Lower lobe of right lung (tissue), 2 donors: ENCODE data around the gene VANGL1. TPM values are rescaled to one million over a fixed set of nuclear protein-coding genes. Genes with fewer than 3 reads are reported as not detected.

Source experiments
- ATAC-seq, 2 donors: fragments of 200-7000 bp; cut with Tn5 transposase; one replicate each; pipeline ENCODE4 v1.9.1; 2020 to 2022; ENCODE audit warnings: mild to moderate bottlenecking in 2 of 2, moderate library complexity in 2 of 2
- DNase-seq: peaks from one replicate; pipeline ENCODE4 v3.0.0-alpha.2; 2020
- H3K27ac ChIP-seq: fragments of 200-600 bp; one replicate; pipeline ENCODE4 v1.8.0; 2022
- H3K27me3 ChIP-seq: fragments of 200-600 bp; one replicate; pipeline ENCODE4 v1.8.0; 2022; ENCODE audit warnings: low read depth
- H3K36me3 ChIP-seq: fragments of 200-600 bp; one replicate; pipeline ENCODE4 v1.8.0; 2022; ENCODE audit warnings: mild to moderate bottlenecking
- H3K4me1 ChIP-seq: fragments of 200-600 bp; one replicate; pipeline ENCODE4 v1.8.0; 2022
- H3K4me3 ChIP-seq: fragments of 200-600 bp; one replicate; pipeline ENCODE4 v1.8.0; 2022; ENCODE audit warnings: mild to moderate bottlenecking
- H3K9me3 ChIP-seq: fragments of 200-600 bp; one replicate; pipeline ENCODE4 v1.8.0; 2022
- intact Hi-C: fragments of 100-400 bp; cut with DNase I; formaldehyde crosslinking; loops from one replicate; pipeline ENCODE4 v1.11.0; 2022
- total RNA-seq: library from RNA; stranded (reverse); fragmentation: NEBNext Ultra II Directional; extraction: Animal tissue kit (Norgen Biotek cat#: 25700); gene quantifications from one replicate; pipeline ENCODE4 v1.2.1, GENCODE V29; 2021
- TF ChIP-seq, protein P1 (sequence below): fragments of 200-600 bp; IDR thresholded peaks from one replicate; pipeline ENCODE4 v1.8.0; 2022; ENCODE audit warnings: antibody characterized with exemption, mild to moderate bottlenecking
- donor health status: DM: no; HTN: yes; CAD: no; lungs with severe emphysema.

Gene VANGL1
- total RNA-seq, 1 donor from 2014 or later, result 10.9 TPM

DNA sequence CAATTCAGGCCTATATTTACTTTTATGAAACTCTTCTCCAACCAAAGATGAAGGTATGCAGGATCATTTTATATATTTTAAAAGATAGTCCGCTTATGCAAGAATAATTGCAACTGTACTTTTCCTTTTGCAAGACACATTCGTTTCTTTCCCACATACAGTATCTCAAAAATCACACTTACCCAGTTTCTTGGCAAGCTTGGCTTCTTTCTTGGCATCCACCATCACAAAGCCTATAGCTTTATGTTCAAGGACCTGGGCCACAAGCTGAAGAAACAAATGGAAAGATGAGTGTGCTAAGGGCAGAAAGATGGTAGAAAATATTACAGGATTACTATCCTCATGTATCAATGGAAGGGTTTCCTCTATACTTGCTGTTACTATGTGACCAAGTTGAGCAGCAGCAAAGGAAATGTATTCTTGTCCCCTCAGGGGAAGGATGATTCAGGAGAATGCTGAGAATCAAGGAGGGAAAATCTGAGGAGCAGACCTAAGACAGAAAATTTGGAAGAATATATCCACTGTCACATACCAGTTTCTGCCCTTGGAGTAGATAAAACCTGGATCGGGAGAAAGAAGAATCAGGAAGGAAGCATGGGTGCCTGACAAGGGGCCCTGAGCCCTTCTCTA, 103.0 kb downstream of the VANGL1 start:
- no peak overlapping the region for H3K4me3 ChIP-seq
- ATAC-seq (no peak), DNase-seq (no peak)
- TF ChIP-seq, protein P1, sequence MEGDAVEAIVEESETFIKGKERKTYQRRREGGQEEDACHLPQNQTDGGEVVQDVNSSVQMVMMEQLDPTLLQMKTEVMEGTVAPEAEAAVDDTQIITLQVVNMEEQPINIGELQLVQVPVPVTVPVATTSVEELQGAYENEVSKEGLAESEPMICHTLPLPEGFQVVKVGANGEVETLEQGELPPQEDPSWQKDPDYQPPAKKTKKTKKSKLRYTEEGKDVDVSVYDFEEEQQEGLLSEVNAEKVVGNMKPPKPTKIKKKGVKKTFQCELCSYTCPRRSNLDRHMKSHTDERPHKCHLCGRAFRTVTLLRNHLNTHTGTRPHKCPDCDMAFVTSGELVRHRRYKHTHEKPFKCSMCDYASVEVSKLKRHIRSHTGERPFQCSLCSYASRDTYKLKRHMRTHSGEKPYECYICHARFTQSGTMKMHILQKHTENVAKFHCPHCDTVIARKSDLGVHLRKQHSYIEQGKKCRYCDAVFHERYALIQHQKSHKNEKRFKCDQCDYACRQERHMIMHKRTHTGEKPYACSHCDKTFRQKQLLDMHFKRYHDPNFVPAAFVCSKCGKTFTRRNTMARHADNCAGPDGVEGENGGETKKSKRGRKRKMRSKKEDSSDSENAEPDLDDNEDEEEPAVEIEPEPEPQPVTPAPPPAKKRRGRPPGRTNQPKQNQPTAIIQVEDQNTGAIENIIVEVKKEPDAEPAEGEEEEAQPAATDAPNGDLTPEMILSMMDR, result no peak
- H3K4me1 ChIP-seq, result no peaks in the 10 kb centered on the region
- H3K27me3 ChIP-seq, result no peaks in the 10 kb centered on the region
- H3K9me3 ChIP-seq, result no peaks in the 10 kb centered on the region
- H3K27ac ChIP-seq, result no peak overlapping the region
- no peaks in the 10 kb centered on the region for H3K36me3 ChIP-seq
- intact Hi-C loops, result no loop called here

DNA sequence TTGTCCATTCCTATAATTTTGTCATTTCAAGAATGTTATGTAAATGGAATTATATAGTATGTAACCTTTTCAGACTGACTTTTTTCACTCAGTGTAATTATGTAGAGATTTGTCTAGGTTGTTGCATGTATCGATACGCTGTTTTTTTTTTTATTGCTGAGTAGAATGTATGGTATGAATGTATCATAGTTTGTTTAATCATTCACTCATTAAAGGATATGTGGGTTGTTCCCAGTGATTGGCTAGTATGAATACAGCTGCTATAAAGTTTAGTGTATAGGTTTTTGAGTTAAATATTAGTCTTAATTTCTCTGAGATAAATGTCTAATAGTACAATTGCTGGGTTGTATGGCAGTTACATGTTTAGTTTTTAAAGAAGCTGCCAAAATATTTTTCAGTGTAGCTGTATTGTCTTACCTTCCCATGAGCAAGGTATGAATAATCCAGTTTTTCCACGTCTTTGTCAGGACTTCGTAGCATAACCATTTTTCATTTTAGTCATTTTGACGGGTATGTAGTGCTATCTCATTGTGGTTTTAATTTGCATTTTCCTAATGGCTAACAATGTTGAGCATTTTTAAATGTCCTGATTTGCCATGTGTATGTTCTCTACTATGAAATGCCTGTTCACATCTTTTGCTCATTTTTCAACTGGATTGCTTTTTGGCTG, 104.4 kb downstream of the VANGL1 start:
- intact Hi-C loops, result no loop called here
- ATAC-seq, result no peak
- TF ChIP-seq, protein P1, result no peak

More for the DNA sequence above, 104.4 kb downstream of the VANGL1 start:
- Histone ChIP-seq H3K4me1 (no peaks in the 10 kb centered on the region), H3K27me3 (no peaks in the 10 kb centered on the region), H3K9me3 (no peaks in the 10 kb centered on the region), H3K27ac (no peak overlapping the region), H3K4me3 (no peak overlapping the region), H3K36me3 (no peaks in the 10 kb centered on the region)
- no peak for DNase-seq

Other genes starting within 250 kb of the VANGL1 start
- gene CASQ2, start 126.7 kb downstream of the VANGL1 start, total RNA-seq, result 3.3 TPM
- gene NHLH2, start 199.2 kb downstream of the VANGL1 start, total RNA-seq, result 0.41 TPM